Activated CD8-positive, alpha-beta T cell treated with anti-CD3 and anti-CD28 coated beads for 36 hours (primary cell): Measurements from ENCODE around the gene PIKFYVE. TPM values are rescaled to one million over a fixed set of nuclear protein-coding genes. Genes with fewer than 3 reads are reported as not detected.

Source experiments
- ATAC-seq: fragments of 200-7000 bp; cut with Tn5 transposase; one replicate; pipeline ENCODE4 v1.10.0; 2021; ENCODE audit warnings: mild to moderate bottlenecking, moderate library complexity
- CTCF ChIA-PET: fragments of 350-600 bp; sonication (Branson Sonifier 250); formaldehyde crosslinking; loops from one replicate; lab custom pipeline; 2021; ENCODE audit warnings: antibody characterized with exemption; lab: Charles Lee
- POLR2A ChIA-PET: fragments of 350-600 bp; sonication (Branson Sonifier 250); formaldehyde crosslinking; loops from one replicate; lab custom pipeline; 2021; ENCODE audit warnings: antibody characterized with exemption; lab: Charles Lee
- DNase-seq: peaks from one replicate; pipeline ENCODE4 v3.0.0-alpha.2; 2020
- H3K27ac Mint-ChIP-seq: one replicate; pipeline ENCODE4 v1.8.0; 2021; ENCODE audit warnings: mild to moderate bottlenecking, mixed read lengths
- H3K27me3 Mint-ChIP-seq: one replicate; pipeline ENCODE4 v1.8.0; 2021; ENCODE audit warnings: mixed read lengths
- H3K36me3 Mint-ChIP-seq: one replicate; pipeline ENCODE4 v1.8.0; 2021; ENCODE audit warnings: low read depth, mixed read lengths
- H3K4me1 Mint-ChIP-seq: one replicate; pipeline ENCODE4 v1.8.0; 2021; ENCODE audit warnings: low read depth, mixed read lengths
- H3K4me3 Mint-ChIP-seq: one replicate; pipeline ENCODE4 v1.8.0; 2021; ENCODE audit warnings: mild to moderate bottlenecking, moderate library complexity, mixed read lengths
- H3K9me3 Mint-ChIP-seq: one replicate; pipeline ENCODE4 v1.8.0; 2021; ENCODE audit warnings: mixed read lengths
- CTCF ChIP-seq: fragments of 200-600 bp; IDR thresholded peaks from one replicate; pipeline ENCODE4 v1.8.0; 2022; ENCODE audit warnings: antibody characterized with exemption, mild to moderate bottlenecking
- intact Hi-C: fragments of 100-400 bp; cut with micrococcal nuclease; formaldehyde crosslinking; loops from one replicate; pipeline ENCODE4 v1.10.0; 2022
- total RNA-seq, 2 experiments: library from RNA; stranded (reverse); gene quantifications; one replicate each; pipeline ENCODE4 v1.2.3, GENCODE V29; 2021

PIKFYVE gene
- total RNA-seq, 2 experiments from 2014 or later = 16.4 to 16.9 TPM

- no peak overlapping the region for H3K27ac Mint-ChIP-seq
- H3K36me3 Mint-ChIP-seq = no peaks in the 10 kb centered on the region
- no peak overlapping the region for H3K4me3 Mint-ChIP-seq
- H3K27me3 Mint-ChIP-seq = no peaks in the 10 kb centered on the region
- ChIA-PET POLR2A (no interaction called here), CTCF (interaction anchor here (0.9 to 1.4 kb wide), 2 partner anchors 14 to 54 kb away, joined by 4 read pairs; no protein-coding TSS in a partner anchor)
- intact Hi-C loops = no loop called here
- H3K9me3 Mint-ChIP-seq = peaks cover 5% of the 10 kb centered on the region
- no peak for ATAC-seq
- TF ChIP-seq CTCF = no peak
- no peaks in the 10 kb centered on the region for H3K4me1 Mint-ChIP-seq
- DNase-seq = no peak
Measured at GRCh38 chr2:208228476-208228875, 37.6 kb upstream of the PIKFYVE start.

DNA sequence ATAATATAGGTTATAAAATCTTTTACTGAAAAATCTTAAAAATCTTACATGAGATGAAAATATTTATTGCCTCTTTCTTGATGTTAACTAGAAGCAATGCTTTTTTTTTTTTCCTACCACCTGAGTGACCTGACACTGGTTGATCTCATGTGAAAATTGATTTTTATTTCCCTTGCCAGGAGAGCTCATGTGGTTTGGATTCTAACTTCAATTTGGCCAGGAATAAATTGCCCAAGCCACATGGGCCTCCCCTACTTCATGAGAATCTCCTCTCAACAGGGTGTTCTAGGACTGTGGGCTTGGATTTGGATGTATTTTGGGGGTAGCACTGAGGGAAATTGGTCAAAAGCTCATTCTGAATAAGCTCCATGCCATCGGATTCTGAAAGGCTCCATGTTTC lies 31.3 kb upstream of the PIKFYVE start:
- ATAC-seq (no peak), DNase-seq (no peak)
- no peaks in the 10 kb centered on the region for H3K27me3 Mint-ChIP-seq
- ChIA-PET CTCF (no interaction called here), POLR2A (no interaction called here)
- peaks cover 27% of the 10 kb centered on the region for H3K36me3 Mint-ChIP-seq
- intact Hi-C loops = no loop called here
- no peak for TF ChIP-seq CTCF
- H3K9me3 Mint-ChIP-seq = peaks cover 5% of the 10 kb centered on the region
- H3K4me1 Mint-ChIP-seq = no peaks in the 10 kb centered on the region
- H3K27ac Mint-ChIP-seq = no peak overlapping the region
- H3K4me3 Mint-ChIP-seq = no peak overlapping the region

- peaks cover 5% of the 10 kb centered on the region for H3K9me3 Mint-ChIP-seq
- no peak for TF ChIP-seq CTCF
- H3K4me1 Mint-ChIP-seq = no peaks in the 10 kb centered on the region
- ChIA-PET CTCF (no interaction called here), POLR2A (no interaction called here)
- ATAC-seq (no peak), DNase-seq (no peak)
- intact Hi-C loops = no loop called here
- H3K36me3 Mint-ChIP-seq = peaks cover 29% of the 10 kb centered on the region
- H3K27ac Mint-ChIP-seq = no peak overlapping the region
- H3K4me3 Mint-ChIP-seq = no peak overlapping the region
- no peaks in the 10 kb centered on the region for H3K27me3 Mint-ChIP-seq
Measured at GRCh38 chr2:208235860-208236259, 30.2 kb upstream of the PIKFYVE start.

DNA sequence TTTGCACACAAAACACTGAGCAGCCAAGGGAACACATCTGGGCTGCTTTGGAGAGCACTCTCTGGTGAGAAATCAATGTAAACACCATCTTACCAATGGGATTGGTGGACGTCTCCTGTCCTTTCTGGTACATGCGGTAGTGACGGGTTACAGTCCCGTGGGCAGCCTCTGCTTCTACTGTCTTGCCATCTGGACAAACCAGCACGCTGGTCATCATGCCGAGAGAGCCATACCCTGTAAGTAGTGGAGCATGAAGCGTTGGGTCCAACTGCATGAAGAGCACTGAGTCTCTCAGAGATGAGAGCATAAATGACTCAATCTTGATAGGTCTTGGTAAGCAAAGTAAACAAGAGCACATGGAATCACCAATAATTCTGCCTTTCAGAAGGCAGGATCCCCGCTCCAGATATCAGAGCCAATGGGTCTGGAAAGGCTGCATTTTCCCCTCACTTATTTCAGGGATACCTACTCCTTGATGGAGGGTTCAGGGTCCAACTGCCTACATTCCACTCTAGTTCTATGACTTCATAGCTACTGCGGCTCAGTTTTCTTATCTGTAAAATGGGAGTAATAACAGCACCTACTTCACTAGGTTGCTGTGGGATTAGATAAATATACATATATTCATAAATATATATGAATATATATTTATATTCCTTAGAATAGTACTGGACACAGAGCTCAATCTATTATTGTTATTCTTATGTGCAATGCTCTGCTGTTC lies 26.1 kb upstream of the PIKFYVE start:
- no peak for TF ChIP-seq CTCF

GRCh38 chr2:208240619-208241209 lies 25.3 kb upstream of the PIKFYVE start:
- no peak overlapping the region for H3K4me3 Mint-ChIP-seq
- H3K4me1 Mint-ChIP-seq = no peaks in the 10 kb centered on the region
- no peaks in the 10 kb centered on the region for H3K27me3 Mint-ChIP-seq
- no peaks in the 10 kb centered on the region for H3K9me3 Mint-ChIP-seq
- CTCF ChIA-PET = interaction anchor here (0.6 to 2.4 kb wide), 3 partner anchors 13 to 193 kb away, joined by 4 to 9 read pairs (median 8); no protein-coding TSS in a partner anchor
- H3K27ac Mint-ChIP-seq = no peak overlapping the region
- POLR2A ChIA-PET = no interaction called here
- intact Hi-C loops = no loop called here
- TF ChIP-seq CTCF = no peak
- peaks cover 31% of the 10 kb centered on the region for H3K36me3 Mint-ChIP-seq
- no peak for ATAC-seq
- DNase-seq = no peak

More for the DNA sequence above, 26.1 kb upstream of the PIKFYVE start:
- POLR2A ChIA-PET = no interaction called here
- intact Hi-C loops = no loop called here
- DNase-seq (no peak), ATAC-seq (no peak)
- H3K4me3 Mint-ChIP-seq = no peak overlapping the region
- no peaks in the 10 kb centered on the region for H3K9me3 Mint-ChIP-seq
- peaks cover 38% of the 10 kb centered on the region for H3K36me3 Mint-ChIP-seq
- no peaks in the 10 kb centered on the region for H3K27me3 Mint-ChIP-seq
- H3K4me1 Mint-ChIP-seq = no peaks in the 10 kb centered on the region
- H3K27ac Mint-ChIP-seq = no peak overlapping the region
- CTCF ChIA-PET = interaction anchor here (2.1 kb wide), 1 partner anchor 64 kb away, joined by 8 read pairs; no protein-coding TSS in a partner anchor
